Smooth muscle cell (in vitro differentiated cells): ENCODE measurements around the gene FAM149A. TPM values are rescaled to one million over a fixed set of nuclear protein-coding genes. Genes with fewer than 3 reads are reported as not detected.

Experiments used
- DNase-seq: peaks from one replicate; lab custom pipeline; 2025; ENCODE audit not compliant: unreplicated experiment; lab: John Stamatoyannopoulos, UW
- H2AFZ ChIP-seq: fragments of 200-600 bp; sonication (generic); 2 replicates; pipeline ENCODE4 v1.6.0; 2016; ENCODE audit warnings: antibody characterized with exemption, low read depth, mild to moderate bottlenecking
- H3F3A ChIP-seq: fragments of 200-600 bp; sonication (generic); 2 replicates; pipeline ENCODE4 v1.6.0; 2017; ENCODE audit warnings: antibody characterized with exemption, low read depth
- H3K27ac ChIP-seq: fragments of 200-600 bp; sonication (generic); 2 replicates; pipeline ENCODE4 v1.5.1; 2016; ENCODE audit warnings: low read depth, mild to moderate bottlenecking
- H3K27me3 ChIP-seq: fragments of 200-600 bp; sonication (generic); 2 replicates; pipeline ENCODE4 v1.6.1; 2016; ENCODE audit warnings: low read depth, mild to moderate bottlenecking
- H3K36me3 ChIP-seq: fragments of 200-600 bp; sonication (generic); 2 replicates; pipeline ENCODE4 v1.5.1; 2016; ENCODE audit warnings: low read depth
- H3K4me1 ChIP-seq: fragments of 200-600 bp; sonication (generic); 2 replicates; pipeline ENCODE4 v1.5.1; 2016; ENCODE audit warnings: low read depth
- H3K4me2 ChIP-seq: fragments of 200-600 bp; sonication (generic); 2 replicates; pipeline ENCODE4 v1.6.0; 2016; ENCODE audit warnings: mild to moderate bottlenecking
- H3K4me3 ChIP-seq: fragments of 200-600 bp; sonication (generic); 2 replicates; pipeline ENCODE4 v1.5.1; 2016; ENCODE audit warnings: mild to moderate bottlenecking
- H3K79me2 ChIP-seq: fragments of 200-600 bp; sonication (generic); 2 replicates; pipeline ENCODE4 v1.6.0; 2016; ENCODE audit warnings: low read depth, mild to moderate bottlenecking
- H3K9ac ChIP-seq: fragments of 200-600 bp; sonication (generic); 2 replicates; pipeline ENCODE4 v1.6.0; 2016; ENCODE audit warnings: low read depth
- H3K9me3 ChIP-seq: fragments of 200-600 bp; sonication (generic); replicated peaks from 2 replicates; pipeline ENCODE4 v1.5.1; 2016; ENCODE audit warnings: low read depth
- H4K20me1 ChIP-seq: fragments of 200-600 bp; sonication (generic); 2 replicates; pipeline ENCODE4 v1.6.0; 2016; ENCODE audit warnings: low read depth
- WGBS: methylation state at CpG from one replicate; pipeline ENCODE4 v1.1.7; 2016; ENCODE audit warnings: low lambda C conversion rate; 5-methylcytosine and 5-hydroxymethylcytosine counted together
- polyA plus RNA-seq: library from polyadenylated mRNA; unstranded; fragments of >200 nt; fragmentation: Nextera tagmentation; extraction: Ambion mirVana; gene quantifications from 2 replicates; pipeline ENCODE4 v1.2.1, GENCODE V29; 2016
- total RNA-seq: library from RNA; depleted of rRNA; stranded (reverse); fragments of >200 nt; gene quantifications from 2 replicates; pipeline ENCODE4 v1.2.3, GENCODE V29; 2014
- TF ChIP-seq, protein P1 (sequence below): fragments of 200-600 bp; sonication (generic); IDR thresholded peaks from 2 replicates; pipeline ENCODE4 v1.5.1; 2017; ENCODE audit warnings: borderline replicate concordance, mild to moderate bottlenecking, antibody characterized with exemption; ENCODE audit not compliant: insufficient read depth, poor library complexity, severe bottlenecking

FAM149A gene
- total and polyA plus RNA-seq, 2 experiments from 2014 or later: 0.55 to 5.8 TPM

DNA sequence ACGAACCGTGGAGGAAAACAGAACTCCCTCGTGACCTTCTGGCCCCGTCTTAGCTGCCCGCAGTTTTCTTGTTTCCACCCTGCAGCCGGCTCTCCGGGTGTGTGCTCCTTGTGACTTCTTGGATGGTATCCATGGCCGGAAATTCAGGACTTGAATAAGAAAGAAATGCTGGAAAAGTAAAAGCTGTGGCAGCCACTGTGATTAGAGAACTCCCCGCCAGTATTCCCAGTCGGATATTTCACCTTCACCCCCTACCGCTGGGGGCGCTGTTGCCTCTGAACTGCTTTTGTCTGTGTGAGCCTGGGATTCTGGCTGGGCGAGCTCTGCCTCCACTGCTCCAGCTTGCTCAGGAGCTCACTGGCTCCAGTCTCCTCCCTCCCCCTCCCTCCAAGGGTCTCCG lies 45.4 kb downstream of the FAM149A start:
- H3K9ac ChIP-seq: no peak overlapping the region
- no peaks in the 10 kb centered on the region for H3K9me3 ChIP-seq
- TF ChIP-seq, protein P1, sequence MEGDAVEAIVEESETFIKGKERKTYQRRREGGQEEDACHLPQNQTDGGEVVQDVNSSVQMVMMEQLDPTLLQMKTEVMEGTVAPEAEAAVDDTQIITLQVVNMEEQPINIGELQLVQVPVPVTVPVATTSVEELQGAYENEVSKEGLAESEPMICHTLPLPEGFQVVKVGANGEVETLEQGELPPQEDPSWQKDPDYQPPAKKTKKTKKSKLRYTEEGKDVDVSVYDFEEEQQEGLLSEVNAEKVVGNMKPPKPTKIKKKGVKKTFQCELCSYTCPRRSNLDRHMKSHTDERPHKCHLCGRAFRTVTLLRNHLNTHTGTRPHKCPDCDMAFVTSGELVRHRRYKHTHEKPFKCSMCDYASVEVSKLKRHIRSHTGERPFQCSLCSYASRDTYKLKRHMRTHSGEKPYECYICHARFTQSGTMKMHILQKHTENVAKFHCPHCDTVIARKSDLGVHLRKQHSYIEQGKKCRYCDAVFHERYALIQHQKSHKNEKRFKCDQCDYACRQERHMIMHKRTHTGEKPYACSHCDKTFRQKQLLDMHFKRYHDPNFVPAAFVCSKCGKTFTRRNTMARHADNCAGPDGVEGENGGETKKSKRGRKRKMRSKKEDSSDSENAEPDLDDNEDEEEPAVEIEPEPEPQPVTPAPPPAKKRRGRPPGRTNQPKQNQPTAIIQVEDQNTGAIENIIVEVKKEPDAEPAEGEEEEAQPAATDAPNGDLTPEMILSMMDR: peak; percentile 73
- no peak overlapping the region for H3K4me3 ChIP-seq
- H3K27me3 ChIP-seq: peaks cover 4% of the 10 kb centered on the region
- H3K4me2 ChIP-seq: no peak overlapping the region
- H3F3A ChIP-seq: peaks cover 7% of the 10 kb centered on the region
- 55% methylated on average over 14 of the region's 14 CpGs for WGBS
- H2AFZ ChIP-seq: no peak overlapping the region
- no peaks in the 10 kb centered on the region for H3K36me3 ChIP-seq
- H3K79me2 ChIP-seq: no peaks in the 10 kb centered on the region
- no peaks in the 10 kb centered on the region for H4K20me1 ChIP-seq
- no peak for DNase-seq
- no peaks in the 10 kb centered on the region for H3K4me1 ChIP-seq
- H3K27ac ChIP-seq: no peak overlapping the region

DNA sequence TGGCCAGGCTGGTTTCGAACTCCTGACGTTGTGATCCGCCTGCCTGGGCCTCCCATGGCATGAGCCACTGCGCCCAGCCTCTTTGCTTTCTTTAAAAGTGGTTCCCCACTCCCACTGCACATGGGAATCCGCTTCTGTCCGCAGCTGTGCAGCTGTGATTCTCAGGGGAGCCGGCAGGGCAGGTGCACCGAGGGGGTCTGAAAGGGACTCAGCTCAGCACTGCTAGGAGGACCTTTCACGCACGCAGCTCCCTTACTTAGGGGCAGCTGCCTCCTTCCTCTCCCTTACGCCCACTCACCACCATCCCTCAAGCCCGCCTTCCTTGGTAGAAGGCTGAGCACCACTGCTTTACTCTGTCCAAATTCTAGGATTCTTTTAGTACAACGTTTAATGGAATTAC lies 46.4 kb downstream of the FAM149A start:
- Histone ChIP-seq H4K20me1 (no peaks in the 10 kb centered on the region), H3K79me2 (no peaks in the 10 kb centered on the region), H3K27me3 (peaks cover 4% of the 10 kb centered on the region), H3K27ac (no peak overlapping the region), H3K36me3 (no peaks in the 10 kb centered on the region), H3K9me3 (no peaks in the 10 kb centered on the region), H3K4me1 (no peaks in the 10 kb centered on the region), H3K9ac (no peak overlapping the region), H3K4me2 (no peak overlapping the region), H3F3A (peaks cover 7% of the 10 kb centered on the region), H3K4me3 (no peak overlapping the region), H2AFZ (no peak overlapping the region)
- DNase-seq: no peak
- TF ChIP-seq, protein P1: no peak
- WGBS: 97% methylated on average over 13 of the region's 13 CpGs

DNA sequence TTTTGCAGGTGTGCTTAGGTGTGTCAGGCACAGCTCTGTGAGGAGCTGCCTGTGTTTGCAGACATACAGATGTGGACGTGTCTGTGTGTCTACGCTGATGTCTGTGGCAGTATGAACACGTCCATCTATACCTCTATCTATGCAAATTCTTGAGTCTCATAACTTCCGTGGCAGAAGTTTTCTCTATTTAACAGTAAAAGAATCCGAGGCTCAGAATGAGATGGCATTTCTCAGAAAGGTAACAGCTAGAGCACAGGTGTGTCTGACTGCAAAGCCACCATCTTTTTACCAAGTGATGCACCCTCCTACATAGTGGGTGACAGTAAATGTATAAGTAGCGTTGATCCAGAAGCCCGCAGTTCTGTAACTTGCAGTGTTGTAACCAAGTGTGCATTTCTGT lies 47.0 kb downstream of the FAM149A start:
- Histone ChIP-seq H3K27me3 (peaks cover under 1% of the 10 kb centered on the region), H4K20me1 (no peaks in the 10 kb centered on the region), H3K9me3 (no peaks in the 10 kb centered on the region), H3K36me3 (no peaks in the 10 kb centered on the region), H3K9ac (no peak overlapping the region), H3F3A (peaks cover under 1% of the 10 kb centered on the region), H3K4me2 (no peak overlapping the region), H3K4me1 (no peaks in the 10 kb centered on the region), H3K4me3 (no peak overlapping the region), H3K79me2 (no peaks in the 10 kb centered on the region), H2AFZ (no peak overlapping the region), H3K27ac (no peak overlapping the region)
- no peak for DNase-seq
- WGBS: 95% methylated on average over 7 of the region's 7 CpGs
- TF ChIP-seq, protein P1: no peak

DNA sequence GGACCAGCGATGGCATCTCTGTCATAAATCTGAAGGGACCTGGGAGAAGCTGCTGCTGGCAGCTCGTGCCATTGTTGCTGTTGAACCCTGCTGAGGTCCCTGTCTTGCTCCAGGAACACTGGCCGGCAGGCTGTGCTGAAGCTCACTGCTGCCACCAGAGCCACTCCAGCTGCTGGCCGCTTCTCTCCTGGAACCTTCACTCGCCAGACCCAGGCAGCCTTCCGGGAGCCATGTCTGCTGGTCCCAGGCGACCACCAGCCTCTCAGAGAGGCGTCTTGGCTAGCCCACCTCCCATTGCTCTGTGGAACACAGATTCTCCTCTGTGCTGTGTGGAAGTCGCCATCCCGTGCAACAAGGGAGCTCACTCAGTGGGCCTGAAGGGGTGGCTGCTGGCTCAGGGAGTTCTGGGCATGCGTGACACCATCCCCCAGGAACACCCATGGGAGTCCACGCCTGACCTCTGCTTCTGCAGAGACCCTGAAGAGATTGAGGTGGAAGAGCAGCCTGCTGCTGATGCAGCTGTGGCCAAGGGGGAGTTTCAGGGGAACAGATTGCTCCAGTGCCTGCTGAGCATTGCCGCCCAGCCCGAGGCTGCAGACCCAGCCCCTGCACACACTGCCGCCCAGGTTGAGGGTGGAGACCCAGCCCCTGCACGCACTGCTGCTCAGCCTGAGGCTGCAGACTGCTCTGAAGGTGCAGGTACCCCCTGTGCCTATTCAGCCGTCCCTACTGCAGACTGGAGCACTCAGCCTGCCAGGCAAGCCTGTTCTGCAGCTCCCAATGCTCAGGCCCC lies 53.7 kb downstream of the FAM149A start:
- no peak overlapping the region for H3K4me3 ChIP-seq
- TF ChIP-seq, protein P1: no peak
- 85% methylated on average over 17 of the region's 17 CpGs for WGBS
- H3K4me1 ChIP-seq: no peaks in the 10 kb centered on the region
- H2AFZ ChIP-seq: no peak overlapping the region
- H3K36me3 ChIP-seq: no peaks in the 10 kb centered on the region
- H3K79me2 ChIP-seq: no peaks in the 10 kb centered on the region
- H3K27ac ChIP-seq: no peak overlapping the region
- no peak overlapping the region for H3K9ac ChIP-seq
- no peaks in the 10 kb centered on the region for H3F3A ChIP-seq
- H3K9me3 ChIP-seq: no peaks in the 10 kb centered on the region
- DNase-seq: no peak
- H3K4me2 ChIP-seq: no peak overlapping the region
- no peaks in the 10 kb centered on the region for H4K20me1 ChIP-seq
- H3K27me3 ChIP-seq: no peaks in the 10 kb centered on the region
